IMR-90 (cell line): ENCODE measurements around the gene UBE2G1. TPM values are rescaled to one million over a fixed set of nuclear protein-coding genes. Genes with fewer than 3 reads are reported as not detected.

ENCODE experiments used
- ATAC-seq: fragments of 200-7000 bp; cut with Tn5 transposase; 2 replicates; pipeline ENCODE4 v1.9.1; 2020; ENCODE audit warnings: low read depth, mild to moderate bottlenecking, moderate library complexity
- BruUV-seq: library from RNA; stranded (reverse); fragments of 400-500 nt; replicated peaks from 2 replicates; lab custom pipeline; 2021; lab: Mats Ljungman, UMichigan
- CTCF ChIA-PET: fragments of 300-600 bp; formaldehyde crosslinking; extraction: SDS; loops from one replicate; lab custom pipeline; 2021; ENCODE audit warnings: antibody characterized with exemption; lab: Yijun Ruan, JAX
- POLR2A ChIA-PET: fragments of 300-600 bp; sonication (Branson Sonifier 250); formaldehyde crosslinking; loops from one replicate; lab custom pipeline; 2022; ENCODE audit warnings: antibody characterized with exemption; ENCODE audit not compliant: unreplicated experiment; lab: Charles Lee
- DNase-seq: peaks from one replicate; pipeline ENCODE4 v3.0.0; 2013
- H2AFZ ChIP-seq: replicated peaks from 2 replicates; pipeline ENCODE3; 2013; ENCODE audit warnings: low read length, mild to moderate bottlenecking; ENCODE audit not compliant: poor library complexity
- H2AK5ac ChIP-seq: 2 replicates; pipeline ENCODE4 v1.6.1; 2013; ENCODE audit warnings: low read depth, low read length, inconsistent platforms
- H2AK9ac ChIP-seq: replicated peaks from 2 replicates; pipeline ENCODE3; 2013; ENCODE audit warnings: mild to moderate bottlenecking, low read depth, low read length, moderate library complexity; ENCODE audit not compliant: poor library complexity
- H2BK120ac ChIP-seq: 2 replicates; pipeline ENCODE4 v1.6.1; 2013; ENCODE audit warnings: low read depth, low read length, inconsistent platforms
- H2BK15ac ChIP-seq: 3 replicates; pipeline ENCODE4 v1.6.1; 2013; ENCODE audit warnings: low read depth, low read length, inconsistent platforms
- H2BK20ac ChIP-seq: 2 replicates; pipeline ENCODE4 v1.6.1; 2013; ENCODE audit warnings: low read depth, mild to moderate bottlenecking, inconsistent platforms, low read length, moderate library complexity
- H2BK5ac ChIP-seq: 2 replicates; pipeline ENCODE4 v1.6.1; 2013; ENCODE audit warnings: mild to moderate bottlenecking, low read depth, low read length, inconsistent platforms; ENCODE audit not compliant: poor library complexity, severe bottlenecking
- H3K14ac ChIP-seq: replicated peaks from 2 replicates; pipeline ENCODE4 v1.6.1; 2013; ENCODE audit warnings: low read depth, low read length, inconsistent platforms
- H3K18ac ChIP-seq: 2 replicates; pipeline ENCODE4 v1.6.1; 2013; ENCODE audit warnings: low read depth, low read length, control low read depth
- H3K23ac ChIP-seq: 2 replicates; pipeline ENCODE4 v1.6.1; 2013; ENCODE audit warnings: low read depth, low read length, inconsistent platforms
- H3K27ac ChIP-seq: 2 replicates; pipeline ENCODE4 v1.5.1; 2013; ENCODE audit warnings: mild to moderate bottlenecking, control low read depth, low read length; ENCODE audit not compliant: insufficient read depth
- H3K27me3 ChIP-seq: 2 replicates; pipeline ENCODE4 v1.6.1; 2013; ENCODE audit warnings: low read length; ENCODE audit not compliant: control insufficient read depth, insufficient read depth
- H3K36me3 ChIP-seq: 2 replicates; pipeline ENCODE4 v1.6.1; 2013; ENCODE audit warnings: low read length, mixed read lengths; ENCODE audit not compliant: control insufficient read depth, insufficient read depth
- H3K4ac ChIP-seq: 2 replicates; pipeline ENCODE4 v1.6.1; 2013; ENCODE audit warnings: low read depth, low read length, inconsistent platforms
- H3K4me1 ChIP-seq: 2 replicates; pipeline ENCODE4 v1.6.1; 2013; ENCODE audit warnings: low read length, mixed read lengths; ENCODE audit not compliant: control insufficient read depth, insufficient read depth
- H3K4me2 ChIP-seq: 2 replicates; pipeline ENCODE4 v1.6.1; 2013; ENCODE audit warnings: low read depth, mild to moderate bottlenecking, control low read depth, low read length, moderate library complexity
- H3K4me3 ChIP-seq: 2 replicates; pipeline ENCODE4 v1.5.1; 2013; ENCODE audit warnings: low read depth, mild to moderate bottlenecking, control low read depth, low read length, moderate library complexity; ENCODE audit not compliant: insufficient read depth
- H3K56ac ChIP-seq: 2 replicates; pipeline ENCODE4 v1.6.1; 2013; ENCODE audit warnings: low read length, inconsistent platforms; ENCODE audit not compliant: insufficient read depth; ENCODE audit errors: extremely low read depth
- H3K79me1 ChIP-seq, 2 experiments: 2 replicates each; pipeline ENCODE4 v1.6.1; 2013; ENCODE audit warnings: low read length in 2 of 2, inconsistent platforms in 1 of 2, low read depth in 1 of 2
- H3K9ac ChIP-seq: 2 replicates; pipeline ENCODE4 v1.6.1; 2013; ENCODE audit warnings: low read depth, low read length, control low read depth
- H3K9me1 ChIP-seq: 2 replicates; pipeline ENCODE4 v1.6.1; 2013; ENCODE audit warnings: low read length, inconsistent platforms; ENCODE audit not compliant: insufficient read depth
- H3K9me3 ChIP-seq: 2 replicates; pipeline ENCODE4 v1.6.1; 2013; ENCODE audit warnings: low read length; ENCODE audit not compliant: control insufficient read depth, insufficient read depth
- H4K20me1 ChIP-seq: 2 replicates; pipeline ENCODE4 v1.6.1; 2013; ENCODE audit warnings: low read length, inconsistent platforms; ENCODE audit not compliant: insufficient read depth
- H4K5ac ChIP-seq: 2 replicates; pipeline ENCODE4 v1.6.1; 2013; ENCODE audit warnings: mild to moderate bottlenecking, low read depth, low read length, control low read depth
- H4K8ac ChIP-seq, 2 experiments: 2 replicates each; pipeline ENCODE4 v1.6.1; 2013; ENCODE audit warnings: low read depth in 2 of 2, low read length in 2 of 2, control low read depth in 1 of 2, inconsistent platforms in 1 of 2
- H4K91ac ChIP-seq: 2 replicates; pipeline ENCODE4 v1.6.1; 2013; ENCODE audit warnings: low read depth, low read length, inconsistent platforms; ENCODE audit not compliant: insufficient read depth
- BHLHE40 ChIP-seq: fragments of 150-350 bp; IDR thresholded peaks from 2 replicates; pipeline ENCODE4 v1.6.1; 2016; ENCODE audit warnings: mild to moderate bottlenecking, low read depth, low read length
- CTCF ChIP-seq: conservative IDR thresholded peaks from 2 replicates; pipeline ENCODE4 v1.5.1; 2012; ENCODE audit warnings: mild to moderate bottlenecking, low read depth, low read length, improper control_type of control experiment
- MAZ ChIP-seq: IDR thresholded peaks from 2 replicates; pipeline ENCODE4 v1.6.1; 2012; ENCODE audit warnings: low read depth, mild to moderate bottlenecking, low read length, improper control_type of control experiment, moderate library complexity, borderline replicate concordance
- NFE2L2 ChIP-seq: fragments of 150-350 bp; IDR thresholded peaks from 2 replicates; pipeline ENCODE4 v1.6.1; 2016; ENCODE audit warnings: low read depth, mild to moderate bottlenecking, low read length
- RAD21 ChIP-seq: IDR thresholded peaks from 2 replicates; pipeline ENCODE4 v1.6.1; 2012; ENCODE audit warnings: low read length, improper control_type of control experiment
- RCOR1 ChIP-seq: IDR thresholded peaks from 2 replicates; pipeline ENCODE4 v1.6.1; 2012; ENCODE audit warnings: mild to moderate bottlenecking, low read length, improper control_type of control experiment; ENCODE audit not compliant: insufficient replicate concordance
- USF2 ChIP-seq: fragments of 150-350 bp; IDR thresholded peaks from 2 replicates; pipeline ENCODE4 v1.6.1; 2017; ENCODE audit warnings: mild to moderate bottlenecking, antibody characterized with exemption, low read length, low read depth
- WGBS, 2 experiments: methylation state at CpG; one replicate each; pipeline versions ENCODE4 v1.1.5 to v1.1.7; 2013; ENCODE audit warnings: missing lambda C conversion rate in 2 of 2; ENCODE audit not compliant: insufficient read length in 1 of 2; ENCODE audit errors: extremely low coverage in 2 of 2; 5-methylcytosine and 5-hydroxymethylcytosine counted together
- dilution Hi-C: fragments of 300-500 bp; cut with HindIII; formaldehyde crosslinking; loops from one replicate; pipeline ENCODE4 v1.14.3; 2018; ENCODE audit warnings: low sequenced_read_pairs; ENCODE audit not compliant: unreplicated experiment
- in situ Hi-C: fragments of 300-500 bp; cut with MboI; formaldehyde crosslinking; loops from 3 replicates; pipeline ENCODE4 v1.14.3; 2019; ENCODE audit warnings: low sequenced_read_pairs, inconsistent platforms, mixed read lengths
- intact Hi-C: fragments of 100-400 bp; cut with micrococcal nuclease; formaldehyde crosslinking; loops from 2 replicates; pipeline ENCODE4 v1.10.0; 2022
- polyA plus RNA-seq, 3 experiments: library from polyadenylated mRNA; depleted of rRNA; stranded (reverse); fragments of >200 nt; gene quantifications; 2 replicates each; pipeline ENCODE4 v1.2.3, GENCODE V29; 2012; ENCODE audit warnings: low replicate concordance in 1 of 3
- total RNA-seq: library from RNA; depleted of rRNA; stranded (reverse); fragments of >200 nt; gene quantifications from 2 replicates; pipeline ENCODE4 v1.2.3, GENCODE V29; 2012

Gene UBE2G1
- total and polyA plus RNA-seq, 2 of the 4 experiments (the other 2 are of a cell fraction) = 26.3 to 26.6 TPM

DNA sequence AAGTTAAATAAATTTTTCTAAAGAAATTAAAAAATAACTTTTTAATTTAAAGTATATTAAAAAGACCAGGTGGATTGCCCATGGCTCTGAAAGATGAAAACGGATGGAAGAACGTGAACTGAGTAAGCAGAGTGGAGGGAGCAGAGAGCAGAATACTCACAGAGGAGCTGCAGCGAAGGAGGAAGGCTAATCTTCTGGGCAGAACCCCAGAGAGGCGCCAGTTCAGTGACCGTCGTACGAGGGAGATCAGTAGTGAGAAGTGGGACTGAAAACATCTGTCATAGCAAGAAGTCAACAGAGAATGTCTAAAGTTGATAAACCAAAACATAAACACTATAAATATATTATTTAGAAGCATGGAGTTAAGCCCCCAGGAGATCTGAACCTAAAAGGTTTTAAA is 34.9 kb downstream of the UBE2G1 start:
- dilution Hi-C loops = no loop called here
- Histone ChIP-seq H4K20me1 (peaks cover 67% of the 10 kb centered on the region), H2BK120ac (no peak overlapping the region), H2AFZ (no peak overlapping the region), H2AK9ac (no peak overlapping the region), H3K23ac (no peak overlapping the region), H3K14ac (no peak overlapping the region), H3K56ac (no peak overlapping the region), H3K4me3 (no peak overlapping the region), H3K4me2 (peak overlapping the region; percentile 9; the same call in 1 of the 2 replicates), H3K79me1 (peaks cover 14 to 62% of the 10 kb centered on the region in 2 experiments), H4K5ac (no peak overlapping the region), H3K9me1 (peaks cover 10% of the 10 kb centered on the region), H2BK15ac (no peak overlapping the region), H4K8ac (peak overlapping the region in 1 of 2 experiments; percentile 39; a peak in 1 of 4 replicates), H3K9ac (no peak overlapping the region), H3K4ac (peak overlapping the region; percentile 29; the same call in 1 of the 2 replicates), H3K27me3 (no peaks in the 10 kb centered on the region), H4K91ac (no peak overlapping the region), H3K27ac (peak overlapping the region; percentile 10; the same call in 1 of the 2 replicates), H3K18ac (no peak overlapping the region), H3K36me3 (no peaks in the 10 kb centered on the region), H2AK5ac (no peak overlapping the region), H3K4me1 (peaks cover 13% of the 10 kb centered on the region), H2BK5ac (no peak overlapping the region), H2BK20ac (no peak overlapping the region), H3K9me3 (no peaks in the 10 kb centered on the region)
- CTCF ChIA-PET = no interaction called here
- no peak for ATAC-seq
- TF ChIP-seq NFE2L2 (no peak), USF2 (no peak), BHLHE40 (no peak), RAD21 (no peak), RCOR1 (no peak), MAZ (no peak), CTCF (no peak)
- POLR2A ChIA-PET = no interaction called here
- no peak for DNase-seq
- WGBS, 2 experiments = 8% methylated on average over 2 of the region's 7 CpGs; no CpG with 5 or more reads in 1 of the 2 experiments
- in situ Hi-C loops = no loop called here
- intact Hi-C loops = no loop called here
- BruUV-seq = no TSS peak
